ENCODE measurements around the gene SORBS1.

- TF ChIP-seq POLR2AphosphoS5 (IDR thresholded peaks at IDR 0.05; ENCODE audit: low read depth) (no peak), CTCF (IDR thresholded peaks at IDR 0.05; ENCODE audit: insufficient read depth, low read length) (no peak)
Measured at GRCh38 chr10:95539560-95540284, 21.4 kb downstream of the SORBS1 start.
